ENCODE results near the gene CELF2.

DNA sequence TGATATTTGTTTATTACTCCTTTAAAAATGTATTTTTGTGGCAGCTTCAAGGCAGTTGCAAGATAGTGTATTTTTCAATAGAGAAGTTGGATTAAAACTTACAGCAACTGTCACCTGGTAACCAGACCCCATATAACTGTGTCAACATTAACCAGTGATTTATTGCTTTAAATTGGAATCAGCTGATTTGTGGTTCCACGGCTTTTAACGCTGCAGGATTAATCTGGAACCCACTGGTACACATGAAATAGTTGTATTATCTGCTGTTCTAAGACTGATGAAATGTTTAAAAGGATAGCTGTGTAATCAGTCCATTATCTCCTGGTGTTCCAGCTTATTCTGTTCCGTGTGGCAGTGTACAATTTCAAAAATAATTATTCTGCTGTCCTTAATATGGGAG, 180.2 kb downstream of the CELF2 start:
- TF ChIP-seq POLR2A (IDR thresholded peaks at IDR 0.05), result no peak
- TF ChIP-seq, protein P1, sequence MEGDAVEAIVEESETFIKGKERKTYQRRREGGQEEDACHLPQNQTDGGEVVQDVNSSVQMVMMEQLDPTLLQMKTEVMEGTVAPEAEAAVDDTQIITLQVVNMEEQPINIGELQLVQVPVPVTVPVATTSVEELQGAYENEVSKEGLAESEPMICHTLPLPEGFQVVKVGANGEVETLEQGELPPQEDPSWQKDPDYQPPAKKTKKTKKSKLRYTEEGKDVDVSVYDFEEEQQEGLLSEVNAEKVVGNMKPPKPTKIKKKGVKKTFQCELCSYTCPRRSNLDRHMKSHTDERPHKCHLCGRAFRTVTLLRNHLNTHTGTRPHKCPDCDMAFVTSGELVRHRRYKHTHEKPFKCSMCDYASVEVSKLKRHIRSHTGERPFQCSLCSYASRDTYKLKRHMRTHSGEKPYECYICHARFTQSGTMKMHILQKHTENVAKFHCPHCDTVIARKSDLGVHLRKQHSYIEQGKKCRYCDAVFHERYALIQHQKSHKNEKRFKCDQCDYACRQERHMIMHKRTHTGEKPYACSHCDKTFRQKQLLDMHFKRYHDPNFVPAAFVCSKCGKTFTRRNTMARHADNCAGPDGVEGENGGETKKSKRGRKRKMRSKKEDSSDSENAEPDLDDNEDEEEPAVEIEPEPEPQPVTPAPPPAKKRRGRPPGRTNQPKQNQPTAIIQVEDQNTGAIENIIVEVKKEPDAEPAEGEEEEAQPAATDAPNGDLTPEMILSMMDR (IDR thresholded peaks at IDR 0.05), result no peak
